T-helper 2 cell (primary cell): Measurements from ENCODE around the gene CDH23.

Experiments
- DNase-seq, 5 experiments: peaks; one replicate each; pipeline versions ENCODE4 v3.0.0 to v3.0.0-alpha.2; 2012 to 2022

CDH23 gene

GRCh38 chr10:71765176-71765904 is 368.6 kb downstream of the CDH23 start:
- DNase-seq: no peak

- no peak for DNase-seq
Observed at GRCh38 chr10:71765906-71766716, 369.4 kb downstream of the CDH23 start.

GRCh38 chr10:71766717-71767419 is 370.1 kb downstream of the CDH23 start:
- DNase-seq: no peak

- no peak for DNase-seq
Observed at GRCh38 chr10:71767420-71768035, 370.8 kb downstream of the CDH23 start.

- no peak for DNase-seq
Observed at GRCh38 chr10:71769279-71769823, 372.6 kb downstream of the CDH23 start.

GRCh38 chr10:71770255-71770654 is 373.5 kb downstream of the CDH23 start:
- DNase-seq: no peak

GRCh38 chr10:71770789-71771188 is 374.1 kb downstream of the CDH23 start:
- no peak for DNase-seq

GRCh38 chr10:71771204-71771603 is 374.5 kb downstream of the CDH23 start:
- DNase-seq: no peak

GRCh38 chr10:71771821-71772617 is 375.3 kb downstream of the CDH23 start:
- no peak for DNase-seq

GRCh38 chr10:71772832-71773220 is 376.1 kb downstream of the CDH23 start:
- DNase-seq: peak in 1 of 5 experiments; percentile 28

GRCh38 chr10:71773221-71773971 is 376.7 kb downstream of the CDH23 start, which contains the start of gene VSIR:
Gene VSIR, minus strand, starts transcription at chr10:71773520. Its CDS starts 81 bp downstream, at chr10:71773439.
- DNase-seq: peak; percentile 86 to 95 (median 90)

GRCh38 chr10:71774916-71775702 is 378.4 kb downstream of the CDH23 start:
- no peak for DNase-seq

- no peak for DNase-seq
Observed at GRCh38 chr10:71776481-71776925, 379.8 kb downstream of the CDH23 start.

- DNase-seq: no peak
Observed at GRCh38 chr10:71777213-71777985, 380.7 kb downstream of the CDH23 start.

GRCh38 chr10:71778071-71778825 is 381.5 kb downstream of the CDH23 start:
- no peak for DNase-seq

GRCh38 chr10:71779641-71780040 is 382.9 kb downstream of the CDH23 start:
- peak in 1 of 5 experiments; percentile 14 for DNase-seq

- no peak for DNase-seq
Observed at GRCh38 chr10:71780156-71780555, 383.4 kb downstream of the CDH23 start.

- DNase-seq: no peak
Observed at GRCh38 chr10:71780719-71781118, 384.0 kb downstream of the CDH23 start.
